Stimulated activated naive CD4-positive, alpha-beta T cell (primary cell): ENCODE data around the gene EOLA1.
"Not testable (repeated sequence)": the region's sequence is repeated elsewhere in the genome, so short reads cannot be mapped to it uniquely, and the experiment has no call there.

Source experiments
- DNase-seq, 6 experiments: peaks; one replicate each; lab custom pipeline; 2025; lab: John Stamatoyannopoulos, UW

Gene EOLA1

DNA sequence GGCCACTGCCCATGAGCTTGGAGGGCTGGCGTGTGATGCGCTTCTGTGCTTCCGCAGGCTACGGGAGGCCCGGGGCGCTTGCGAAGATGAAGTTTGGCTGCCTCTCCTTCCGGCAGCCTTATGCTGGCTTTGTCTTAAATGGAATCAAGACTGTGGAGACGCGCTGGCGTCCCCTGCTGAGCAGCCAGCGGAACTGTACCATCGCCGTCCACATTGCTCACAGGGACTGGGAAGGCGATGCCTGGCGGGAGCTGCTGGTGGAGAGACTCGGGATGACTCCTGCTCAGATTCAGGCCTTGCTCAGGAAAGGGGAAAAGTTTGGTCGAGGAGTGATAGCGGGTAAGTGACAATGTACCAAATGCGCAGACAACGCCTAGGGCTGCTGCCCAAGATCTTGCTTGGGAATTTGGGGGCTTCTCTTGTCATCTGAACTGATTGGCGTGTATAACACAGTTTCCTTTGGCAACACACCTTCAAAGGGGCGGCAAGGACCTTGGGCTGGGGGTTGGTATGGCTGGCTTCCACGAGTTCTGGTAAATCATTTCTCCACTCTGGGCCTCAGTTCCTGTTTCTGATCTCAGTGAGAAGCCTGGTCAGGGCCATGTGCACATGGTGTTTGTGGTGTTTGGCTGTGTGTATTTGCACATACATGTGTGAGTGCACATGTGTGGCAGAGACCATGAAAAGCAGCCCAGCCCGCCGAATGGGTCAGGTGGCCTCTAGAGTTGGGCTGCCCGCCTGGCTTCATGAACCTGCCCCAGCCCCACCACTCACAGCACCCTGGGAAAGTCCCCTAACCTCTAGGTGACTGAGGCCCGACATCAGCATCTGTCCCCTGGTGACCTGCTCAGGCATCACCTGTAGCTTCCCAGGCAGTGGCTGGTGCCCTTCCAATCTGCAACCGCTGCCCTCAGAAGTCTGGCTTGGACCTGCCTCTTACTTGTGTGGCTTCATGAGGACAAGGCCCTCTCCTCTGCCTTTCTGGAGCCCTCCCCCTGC lies 5.0 kb downstream of the EOLA1 start:
- not testable (repeated sequence) for DNase-seq

GRCh38 chrX:149546962-149547361 lies 6.2 kb downstream of the EOLA1 start:
- not testable (repeated sequence) for DNase-seq

GRCh38 chrX:149547782-149548181 lies 7.0 kb downstream of the EOLA1 start:
- DNase-seq, result not testable (repeated sequence)

DNA sequence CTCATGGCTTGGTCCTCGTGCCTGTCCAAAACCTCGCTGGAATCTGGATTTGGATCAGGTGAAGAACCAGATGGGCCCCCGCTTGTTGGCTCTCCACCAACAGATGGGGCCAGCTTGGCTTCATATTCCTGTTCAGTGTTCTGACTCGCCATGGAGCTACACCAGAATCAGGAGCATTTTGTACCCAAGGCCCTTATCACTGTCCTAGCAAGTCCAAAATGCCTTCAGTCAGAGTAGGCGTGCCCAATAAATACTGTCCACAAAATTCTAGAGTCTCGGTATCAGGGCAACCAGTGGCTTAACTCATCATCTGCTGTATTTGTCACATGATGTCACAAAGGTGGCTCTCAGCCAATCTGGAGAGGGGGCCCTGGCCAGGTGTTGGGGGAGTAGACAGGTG lies 8.9 kb downstream of the EOLA1 start, which contains the start of gene HSFX3:
HSFX3 (minus strand) TSS at position 224 of the 400 bp plus-strand sequence; CDS start at position 152, 72 bp downstream.
- DNase-seq, result not testable (repeated sequence)

GRCh38 chrX:149550454-149550853 lies 9.6 kb downstream of the EOLA1 start:
- not testable (repeated sequence) for DNase-seq

DNA sequence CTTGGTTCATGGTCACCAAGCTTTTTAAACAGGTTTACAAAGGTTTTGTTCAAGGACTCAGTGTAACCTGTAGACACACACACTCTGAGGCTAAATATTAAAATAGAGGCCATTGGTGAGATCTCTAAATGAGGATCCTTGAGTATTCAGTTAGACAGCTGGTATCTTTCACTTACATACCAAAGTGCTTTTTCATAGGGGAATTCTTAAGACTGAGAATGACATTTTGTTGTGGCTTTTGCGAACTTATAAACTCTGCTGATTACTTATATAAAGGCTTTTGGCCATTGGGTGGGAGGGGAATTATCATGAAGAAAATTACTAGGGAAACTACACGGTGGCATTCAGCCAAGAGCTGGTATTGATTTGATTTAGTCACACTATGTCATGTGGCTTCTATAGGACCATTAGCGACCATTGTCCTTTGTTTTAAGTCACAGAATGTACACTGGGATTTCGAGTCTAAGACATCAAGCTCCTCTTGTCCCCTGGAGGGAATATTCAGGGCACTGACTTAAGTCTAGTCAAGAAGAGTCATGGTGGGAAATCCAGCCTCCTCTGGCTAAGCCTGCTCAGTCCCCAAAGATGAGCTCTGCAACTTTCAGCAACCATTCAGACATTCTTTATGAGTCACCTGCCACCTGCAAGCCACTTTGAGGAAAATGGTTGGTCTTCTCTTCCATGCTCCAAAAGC lies 10.6 kb downstream of the EOLA1 start:
- not testable (repeated sequence) for DNase-seq

DNA sequence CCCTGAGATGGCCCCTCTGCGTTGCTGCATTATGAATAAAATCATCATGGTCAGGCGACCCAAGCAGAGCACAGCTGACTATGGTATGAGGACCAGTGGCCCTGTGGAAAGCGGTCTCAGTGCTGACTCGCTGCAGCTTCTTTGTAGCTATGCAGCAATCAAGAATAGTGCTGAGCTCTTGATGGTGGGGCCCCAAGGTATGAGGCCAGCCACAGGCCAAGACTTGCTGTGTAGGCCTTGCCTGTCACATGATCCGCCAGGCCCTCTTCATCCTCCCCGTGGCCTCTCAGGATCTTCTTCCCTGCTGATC lies 11.1 kb downstream of the EOLA1 start:
- not testable (repeated sequence) for DNase-seq

- not testable (repeated sequence) for DNase-seq
Measured at GRCh38 chrX:149555251-149555650, 14.4 kb downstream of the EOLA1 start.

DNA sequence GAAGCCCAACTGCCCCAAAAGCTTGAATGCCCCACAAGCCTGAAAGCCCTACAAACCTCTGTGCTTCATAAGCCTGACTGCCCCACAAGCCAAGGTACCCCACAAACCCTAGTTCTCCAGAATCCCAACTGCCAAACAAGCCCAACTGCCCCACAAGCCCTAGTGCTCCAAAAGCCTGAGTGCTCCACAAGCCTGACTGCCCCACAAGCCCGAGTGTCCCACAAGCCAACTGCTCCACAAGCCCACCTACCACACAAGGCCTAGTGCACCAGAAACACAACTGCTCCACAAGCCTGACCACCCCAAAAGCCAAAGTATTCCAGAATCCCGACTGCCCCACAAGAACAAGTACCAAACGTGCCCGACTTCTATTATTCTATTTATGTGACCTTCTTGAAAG lies 22.5 kb downstream of the EOLA1 start:
- DNase-seq, result no peak

DNA sequence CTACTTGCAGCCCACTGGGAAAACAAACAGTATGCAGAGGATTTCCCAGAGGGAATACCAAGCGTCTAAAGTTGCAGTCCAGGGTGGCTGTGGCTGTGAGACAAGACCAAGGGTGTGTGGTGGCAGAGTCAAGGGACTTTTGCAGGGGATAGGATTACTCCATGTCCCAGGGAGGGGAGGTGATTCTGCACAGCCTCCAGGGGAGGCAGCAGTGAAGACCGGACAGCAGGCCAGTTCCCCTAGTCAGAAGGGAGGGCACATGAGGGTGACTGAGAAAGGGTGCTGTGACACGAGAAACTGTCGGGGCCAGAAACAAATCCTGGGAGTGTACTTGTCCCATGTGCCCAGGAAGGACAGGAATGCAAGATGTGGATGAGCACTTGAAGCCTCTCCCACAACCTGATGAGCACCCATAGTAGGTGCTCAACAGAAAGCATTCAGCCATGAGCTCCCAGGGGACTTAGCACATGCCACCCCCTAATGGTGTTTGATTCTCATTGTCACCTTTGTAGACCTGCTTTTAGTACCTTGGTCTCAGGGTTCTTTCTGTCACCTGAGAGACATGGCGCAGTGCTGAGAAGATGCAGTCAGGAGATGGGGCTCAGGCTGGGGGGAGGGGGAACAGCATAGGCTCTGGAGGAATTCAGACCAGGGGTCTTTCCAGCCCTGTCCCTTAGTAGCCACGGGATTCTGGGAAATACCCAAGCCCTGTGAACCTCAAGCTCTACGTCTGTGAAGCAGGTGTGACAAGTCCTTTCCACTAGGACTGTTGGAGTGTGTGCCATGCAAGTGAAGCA lies 27.0 kb downstream of the EOLA1 start:
- DNase-seq, result no peak

DNA sequence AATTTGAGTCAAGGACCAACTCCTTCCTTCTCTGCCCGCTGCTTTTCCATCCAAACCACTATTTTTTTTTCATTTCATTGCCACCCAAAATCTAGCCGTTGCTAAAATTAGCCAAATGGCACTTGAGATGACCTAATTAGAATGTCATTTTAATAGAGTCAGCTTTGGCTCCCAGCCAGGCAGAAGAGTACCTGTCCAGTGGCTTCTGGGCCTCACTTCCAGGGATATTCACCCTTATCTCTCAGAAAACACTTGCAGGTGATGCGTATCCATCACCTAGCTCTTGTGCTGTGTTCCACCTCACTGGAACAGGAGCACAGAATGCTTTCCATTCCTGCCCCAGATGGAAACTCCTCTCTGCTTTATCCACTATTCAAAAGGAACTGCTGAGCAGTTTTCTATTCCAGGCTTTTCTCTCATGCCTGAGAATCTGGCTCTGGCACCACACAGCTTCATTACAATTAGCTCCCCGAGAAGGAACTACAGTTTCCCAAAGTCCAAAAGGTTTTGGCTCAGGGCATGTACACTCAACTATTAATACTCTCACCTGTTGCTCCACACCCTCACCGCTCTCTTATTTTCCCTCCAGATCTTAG lies 28.0 kb downstream of the EOLA1 start:
- no peak for DNase-seq

DNA sequence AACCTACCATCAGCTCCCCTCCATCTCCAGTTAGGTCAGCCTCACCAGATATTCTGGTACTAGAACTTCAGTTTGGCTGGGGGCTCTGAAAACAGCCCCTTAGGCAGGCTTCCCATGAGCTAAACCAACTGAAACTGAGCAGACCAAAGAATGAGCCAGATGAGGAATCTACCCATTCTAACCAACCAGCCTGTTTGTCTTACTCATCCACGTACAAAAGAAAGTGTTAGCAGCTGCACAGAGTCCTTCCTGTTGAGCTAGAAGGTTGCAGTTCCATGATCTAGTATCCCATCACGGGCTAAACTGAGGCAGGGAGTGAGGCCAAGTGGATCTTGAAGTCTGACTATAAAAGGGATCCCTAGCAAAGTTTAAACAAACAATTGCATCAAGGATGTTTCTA lies 29.0 kb downstream of the EOLA1 start:
- DNase-seq, result no peak

DNA sequence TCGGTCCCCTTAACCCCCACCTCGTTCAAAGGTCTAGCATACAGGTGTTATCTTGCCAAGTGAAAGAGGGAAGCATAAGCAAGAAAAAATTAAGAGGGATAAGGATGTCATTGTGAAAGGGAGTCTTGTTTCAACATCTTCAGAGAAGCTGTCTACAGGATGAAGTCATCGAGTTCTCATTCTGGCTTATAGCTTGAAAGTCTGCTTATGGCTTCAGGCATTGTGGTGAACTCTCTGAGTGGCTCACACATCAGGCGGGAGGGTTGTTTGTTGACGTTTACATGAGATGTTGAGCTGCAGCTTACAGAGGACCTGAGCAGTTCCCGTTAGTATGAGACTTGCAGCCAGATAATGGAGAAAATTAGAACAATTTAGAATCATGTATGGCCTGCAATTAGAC lies 29.9 kb downstream of the EOLA1 start:
- DNase-seq, result no peak

DNA sequence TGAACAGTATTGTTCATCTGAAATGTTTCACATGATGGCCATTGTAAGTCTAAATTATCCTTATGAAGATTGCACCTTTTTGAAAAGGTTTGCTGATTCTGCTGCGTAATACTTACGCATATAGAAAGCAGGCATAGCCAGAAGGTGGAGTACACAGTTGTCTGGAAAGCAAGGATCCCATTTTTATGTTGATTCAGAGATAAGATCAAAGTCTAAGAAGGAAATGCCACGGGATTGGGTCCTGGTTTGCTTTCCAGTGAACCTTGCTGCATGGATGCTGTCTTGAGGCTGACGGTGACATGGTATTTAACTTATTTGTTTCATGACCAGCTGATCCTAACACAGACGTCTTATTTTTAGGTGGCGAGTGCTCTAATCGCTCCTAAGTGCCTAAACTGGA lies 31.0 kb downstream of the EOLA1 start:
- no peak for DNase-seq

GRCh38 chrX:149572743-149573142 lies 31.9 kb downstream of the EOLA1 start:
- no peak for DNase-seq

- DNase-seq, result not testable (repeated sequence)
Measured at GRCh38 chrX:149573456-149573855, 32.6 kb downstream of the EOLA1 start.

DNA sequence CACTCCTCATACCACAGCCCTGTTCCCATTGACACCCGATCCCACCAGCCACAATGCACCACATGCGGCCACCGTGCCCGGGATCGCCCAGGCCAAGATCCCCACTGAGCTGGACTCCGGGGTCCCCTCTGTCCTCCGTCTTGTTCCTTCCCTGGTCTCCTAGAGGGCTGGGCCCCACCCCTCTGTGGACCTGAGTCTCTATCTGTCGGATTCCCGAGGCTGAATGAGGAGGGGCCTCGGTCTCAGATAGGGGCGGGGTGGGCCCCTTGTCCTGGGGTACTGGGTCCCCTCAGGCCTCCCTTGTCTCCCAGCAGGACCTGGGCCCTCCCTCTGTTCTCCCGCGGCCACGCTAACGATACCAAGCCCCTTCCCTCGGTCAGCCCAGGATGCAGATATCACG lies 44.8 kb downstream of the EOLA1 start:
- DNase-seq, result not testable (repeated sequence)

DNA sequence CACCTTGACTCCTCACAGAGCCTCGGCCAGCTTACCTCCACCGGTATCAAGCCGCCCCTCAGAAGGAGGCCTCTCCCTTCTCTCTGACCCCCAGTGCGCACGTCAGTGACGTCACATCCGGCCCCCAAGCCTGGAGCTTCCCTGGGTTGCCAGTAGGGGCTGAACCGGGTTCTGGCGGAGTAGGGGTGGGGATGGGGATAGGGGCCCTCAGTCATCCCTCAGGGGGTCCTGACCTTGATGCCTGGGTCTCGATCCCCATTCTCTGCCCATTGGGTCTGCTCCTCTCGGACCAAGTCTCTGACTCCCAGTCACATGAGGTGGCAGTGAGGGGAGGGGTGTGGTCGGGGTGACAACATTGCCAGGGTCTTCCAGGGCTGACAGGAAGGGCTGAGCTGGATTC lies 46.5 kb downstream of the EOLA1 start, which contains the start of gene MAGEA9B:
MAGEA9B (minus strand) TSS at position 101 of the 400 bp plus-strand sequence. CDS start 4,280 bp downstream, outside the sequence.
- DNase-seq, result not testable (repeated sequence)

- DNase-seq, result not testable (repeated sequence)
Measured at GRCh38 chrX:149590993-149591392, 50.2 kb downstream of the EOLA1 start.

DNA sequence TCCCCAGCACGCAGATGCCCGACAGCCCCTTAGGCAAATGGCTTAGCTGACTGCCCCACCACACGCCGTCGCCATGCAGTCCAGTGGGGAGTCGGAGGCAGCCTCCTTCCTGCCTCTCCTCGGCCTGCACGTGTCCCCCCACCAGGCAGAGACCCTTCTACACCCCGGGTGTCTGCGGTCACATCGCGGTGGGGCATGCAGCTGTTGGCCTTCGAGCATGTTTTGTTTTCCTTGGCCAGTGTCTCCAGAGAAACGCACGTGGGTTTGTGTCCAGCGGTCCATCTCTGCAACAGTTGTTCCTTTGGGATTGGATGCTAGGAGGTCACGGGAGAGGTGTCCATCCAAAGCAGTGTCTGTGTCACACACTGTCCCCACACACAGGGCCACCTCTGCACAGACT lies 54.4 kb downstream of the EOLA1 start, which contains the start of gene HSFX2:
HSFX2 (minus strand) TSS at position 101 of the 400 bp plus-strand sequence. CDS start 614 bp downstream, outside the sequence.
- DNase-seq, result not testable (repeated sequence)

- DNase-seq, result not testable (repeated sequence)
Measured at GRCh38 chrX:149595943-149596342, 55.1 kb downstream of the EOLA1 start.
